Activated CD4-positive, alpha-beta T cell treated with anti-CD3 and anti-CD28 coated beads, Interleukin-2, amount 50 U/mL, for 24 hours (primary cell): ENCODE measurements around the gene CCNK.

Experiments used
- DNase-seq, 2 donors: peaks; one replicate each; pipeline ENCODE4 v3.0.0-alpha.2; 2020; ENCODE audit warnings: low read depth in 1 of 2, low spot score in 1 of 2

CCNK gene

GRCh38 chr14:99534333-99534732 is 53.1 kb downstream of the CCNK start:
- DNase-seq: no peak

DNA sequence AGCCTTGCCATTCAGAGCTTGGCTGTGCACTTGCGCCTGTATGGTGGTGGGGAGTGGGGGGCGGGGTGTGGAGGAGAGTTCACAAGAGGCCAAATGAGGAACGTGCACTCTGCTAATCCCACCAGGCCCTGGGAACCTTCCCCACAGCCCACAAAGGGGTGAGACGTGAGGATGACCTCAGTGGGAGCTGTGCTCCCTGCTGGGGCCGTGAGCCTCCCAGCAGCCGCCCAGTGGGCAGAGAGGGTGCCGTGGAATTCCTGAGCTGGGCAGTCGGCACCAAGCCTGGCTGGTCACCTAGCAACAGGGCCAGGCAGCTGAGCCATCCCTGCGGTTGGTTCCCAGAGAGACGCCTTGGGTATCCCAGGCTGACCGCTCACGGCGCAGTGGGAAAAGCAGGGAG is 53.7 kb downstream of the CCNK start:
- DNase-seq: no peak

- DNase-seq: no peak
Measured at GRCh38 chr14:99535448-99535847, 54.2 kb downstream of the CCNK start.

GRCh38 chr14:99535908-99536778 is 54.9 kb downstream of the CCNK start:
- no peak for DNase-seq

- DNase-seq: no peak
Measured at GRCh38 chr14:99537399-99537798, 56.2 kb downstream of the CCNK start.

GRCh38 chr14:99538275-99538674 is 57.1 kb downstream of the CCNK start:
- DNase-seq: no peak

- no peak for DNase-seq
Measured at GRCh38 chr14:99538733-99539132, 57.5 kb downstream of the CCNK start.

- DNase-seq: no peak
Measured at GRCh38 chr14:99539491-99539890, 58.3 kb downstream of the CCNK start.

DNA sequence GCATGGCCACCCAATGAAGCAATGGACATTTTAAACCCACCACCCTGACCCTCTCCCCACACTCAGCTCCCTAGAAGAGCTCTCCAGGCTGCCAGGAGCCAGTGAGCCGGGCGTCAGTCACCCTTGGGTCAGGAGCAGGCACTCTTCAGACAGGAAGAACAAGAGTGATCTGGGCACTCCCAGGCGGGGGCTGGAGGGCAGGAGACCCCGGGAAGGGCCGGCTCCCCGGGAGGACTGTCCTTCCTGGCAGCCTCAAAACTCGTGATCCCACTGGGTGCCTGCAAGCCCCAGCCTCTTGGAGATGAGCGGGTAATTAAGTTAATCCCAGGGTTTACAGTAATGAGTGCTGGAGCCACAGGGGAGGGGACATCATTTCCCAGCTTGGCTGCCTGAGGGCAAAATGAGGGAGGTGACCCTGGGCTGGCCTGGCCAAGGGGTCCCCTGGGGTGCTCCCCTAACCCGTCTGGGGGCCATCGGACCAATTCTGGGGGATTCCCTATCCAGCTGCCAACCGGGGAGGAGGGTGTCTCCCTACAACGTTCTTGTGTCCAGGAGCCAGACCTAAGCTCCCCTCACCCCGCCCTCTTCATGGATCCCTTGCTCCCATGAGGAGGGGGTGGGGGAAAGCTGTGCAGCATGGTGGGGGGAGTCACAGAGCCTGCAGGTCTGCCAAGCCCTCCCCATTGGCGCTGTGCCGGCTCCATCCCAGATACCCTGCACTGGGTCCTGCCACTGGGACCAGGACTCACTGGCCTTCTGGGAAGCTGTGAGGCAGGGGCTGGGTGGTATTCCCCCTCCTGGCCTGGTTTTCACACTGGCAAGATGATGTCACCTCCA is 59.2 kb downstream of the CCNK start:
- no peak for DNase-seq

- no peak for DNase-seq
Measured at GRCh38 chr14:99541211-99541610, 60.0 kb downstream of the CCNK start.

DNA sequence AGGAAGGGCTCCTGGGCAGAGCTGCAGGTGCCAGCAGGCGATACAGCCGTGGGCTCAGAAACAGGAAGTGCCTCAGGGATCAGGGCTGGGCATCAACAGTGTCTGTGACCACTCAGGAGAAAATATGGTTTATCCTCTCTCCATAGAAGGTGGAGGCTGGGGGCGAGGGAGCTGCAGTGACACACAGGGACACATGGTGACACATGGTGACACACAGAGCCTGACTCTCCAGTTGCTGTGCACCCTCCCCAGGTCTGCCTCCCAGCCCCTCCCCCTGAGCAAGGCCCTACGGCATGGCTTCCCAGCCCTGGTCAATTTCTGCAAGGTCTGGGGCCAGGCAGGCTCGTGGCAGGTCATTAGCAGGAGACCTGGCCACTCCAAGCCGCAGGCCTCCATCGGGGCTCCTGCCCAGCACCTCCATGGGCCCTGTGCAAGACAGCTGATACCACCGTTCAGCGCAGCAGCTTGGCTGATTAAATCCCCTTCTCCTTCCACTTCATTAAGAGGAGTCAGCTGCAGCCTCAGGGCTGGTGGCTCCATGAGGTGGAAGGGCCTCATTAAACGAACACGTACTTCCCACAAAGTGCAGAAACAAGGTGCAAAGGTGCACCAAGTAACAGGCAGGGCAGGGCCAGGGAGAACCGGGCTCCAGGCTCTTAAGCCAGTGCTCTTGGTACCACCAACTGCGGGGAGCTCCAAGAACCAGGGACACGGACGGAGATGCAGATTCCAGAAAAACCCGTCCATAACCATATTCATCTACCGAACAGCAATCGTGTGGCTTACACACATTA is 60.7 kb downstream of the CCNK start:
- no peak for DNase-seq

DNA sequence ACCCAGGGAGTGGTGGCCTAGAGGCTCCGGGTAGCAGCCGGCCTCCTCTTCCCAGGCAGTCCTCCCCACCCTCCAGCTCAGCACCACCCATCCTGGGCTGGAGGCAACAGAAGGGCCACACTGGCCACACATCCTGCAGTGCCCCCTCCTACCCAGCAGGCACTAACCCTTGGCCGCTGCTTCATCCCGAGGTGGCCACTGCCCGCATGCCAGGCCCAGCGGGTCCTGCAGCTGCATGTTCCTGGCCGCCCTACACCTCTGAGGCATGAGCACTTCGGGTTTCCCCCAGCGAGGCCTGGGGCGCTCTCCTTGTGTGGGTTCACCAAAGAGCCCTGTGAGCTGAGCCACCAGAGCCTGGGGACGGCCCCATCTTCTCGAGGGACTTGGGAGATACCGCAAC is 61.4 kb downstream of the CCNK start:
- DNase-seq: no peak

DNA sequence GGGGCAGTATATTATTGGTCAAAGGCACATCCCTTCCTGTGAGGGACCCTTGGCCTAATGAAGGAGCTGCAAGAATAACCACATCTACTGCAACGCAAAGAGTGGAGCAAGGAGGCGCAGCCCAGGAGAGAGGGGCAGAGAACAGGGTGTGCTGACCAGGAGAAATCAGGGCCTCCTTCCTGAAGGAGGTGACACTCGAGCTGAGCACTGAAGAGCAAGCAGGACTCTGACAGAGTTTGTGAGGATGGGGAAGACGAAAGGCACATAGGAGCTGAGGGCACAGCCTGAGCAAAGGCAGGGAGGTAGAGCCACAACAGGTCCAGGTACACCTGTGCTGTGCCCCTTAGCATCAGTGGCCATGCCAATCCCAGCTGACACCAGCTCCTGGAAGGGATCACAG is 62.2 kb downstream of the CCNK start:
- no peak for DNase-seq

DNA sequence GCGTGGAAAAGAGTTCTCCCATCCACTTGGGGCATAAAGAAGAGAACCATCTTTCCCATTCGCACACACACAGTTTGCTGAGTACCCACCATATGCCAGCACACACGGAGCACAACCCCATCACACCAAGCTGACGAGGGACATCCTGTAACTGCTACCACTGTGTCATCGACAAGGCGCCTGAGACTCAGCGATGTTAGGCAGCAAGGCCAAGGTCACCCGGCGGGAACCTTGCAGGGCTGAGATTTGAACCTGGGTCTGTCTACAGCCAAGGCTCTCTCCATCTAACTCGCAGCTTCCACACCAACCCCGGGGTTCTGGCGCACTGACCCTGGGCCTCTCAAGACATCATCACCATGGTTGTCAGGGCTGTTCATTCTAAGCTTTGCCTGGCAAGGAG is 62.8 kb downstream of the CCNK start:
- no peak for DNase-seq

- no peak for DNase-seq
Measured at GRCh38 chr14:99544991-99545390, 63.8 kb downstream of the CCNK start.

DNA sequence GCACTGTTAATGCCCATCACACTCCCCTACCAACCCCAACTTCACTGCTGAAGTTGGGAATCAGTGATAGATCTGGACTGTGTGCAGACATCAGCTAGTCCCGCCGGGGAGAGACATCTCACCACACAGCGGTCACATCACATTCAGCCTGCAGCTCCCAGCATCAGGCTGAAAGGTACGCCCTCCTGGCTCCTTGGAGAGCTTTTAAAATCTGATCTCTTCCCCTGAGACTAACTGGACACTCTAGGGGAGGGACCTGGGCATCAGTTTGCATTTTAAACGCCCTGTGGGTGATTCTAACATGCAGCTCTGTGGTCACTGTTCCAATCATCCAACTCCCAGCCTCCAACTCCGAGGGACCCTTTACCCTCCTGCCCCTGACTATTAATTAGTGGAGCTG is 64.4 kb downstream of the CCNK start:
- no peak for DNase-seq

GRCh38 chr14:99546234-99546879 is 65.1 kb downstream of the CCNK start:
- no peak for DNase-seq

DNA sequence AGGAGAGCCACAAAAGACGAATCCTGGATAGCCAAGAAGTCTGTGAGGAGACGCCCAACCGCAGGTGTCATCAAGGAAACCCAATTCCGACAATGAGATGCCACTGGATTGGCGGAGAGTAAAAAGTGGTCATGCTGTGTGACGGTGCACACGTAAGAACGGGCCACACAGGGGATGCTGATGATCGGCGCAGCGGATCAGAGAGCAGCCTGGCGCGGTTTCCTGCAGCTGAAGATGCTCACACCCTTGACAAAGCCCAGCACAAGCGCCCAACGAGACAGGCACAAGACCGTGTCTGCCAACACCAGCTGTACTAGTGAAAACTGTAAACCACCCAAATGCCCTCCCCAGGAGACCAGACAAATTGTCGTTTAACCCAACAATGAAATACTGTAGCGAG is 67.0 kb downstream of the CCNK start:
- DNase-seq: no peak

DNA sequence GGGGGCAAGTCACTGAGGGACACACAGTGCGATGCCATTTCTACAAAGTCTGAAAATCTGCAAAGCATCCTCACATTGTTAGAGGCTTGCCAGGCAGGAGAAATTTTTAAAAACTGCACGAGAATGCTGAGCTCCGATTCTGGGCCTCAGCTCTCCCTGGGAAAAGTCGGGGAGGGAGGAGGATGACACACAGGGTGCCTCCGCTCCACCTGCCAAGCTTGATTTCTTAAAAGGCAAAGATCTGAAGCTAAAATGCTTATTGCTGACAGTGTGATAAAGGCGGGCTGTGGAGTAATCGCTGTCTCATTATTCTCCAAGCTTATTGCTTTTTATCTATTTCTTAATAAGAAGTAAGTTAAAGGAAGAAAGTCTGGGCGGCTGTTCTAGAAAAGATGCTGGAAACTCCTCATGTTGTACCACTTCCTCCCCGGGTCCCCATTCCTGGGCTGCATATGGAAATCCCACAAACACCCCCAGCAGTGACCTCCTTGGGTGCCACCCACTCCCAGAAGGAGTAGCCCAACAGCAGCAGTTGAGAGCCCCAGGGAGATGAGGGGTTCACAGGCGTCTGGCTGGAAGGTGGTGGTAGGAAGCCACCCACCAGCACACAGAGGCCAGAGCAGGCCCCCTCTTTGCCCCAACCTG is 67.8 kb downstream of the CCNK start:
- no peak for DNase-seq

- no peak for DNase-seq
Measured at GRCh38 chr14:99549684-99550083, 68.5 kb downstream of the CCNK start.
